Uterus (tissue), 4 donors: Measurements from ENCODE around the gene GSK3A. TPM values are rescaled to one million over a fixed set of nuclear protein-coding genes. Genes with fewer than 3 reads are reported as not detected.

Experiments
- DNase-seq, 2 donors: peaks; one replicate each; pipeline ENCODE4 v3.0.0-alpha.2; 2019 to 2020
- H3K27ac ChIP-seq, 2 donors: fragments of 200-600 bp; sonication (generic); 1 replicate in 1 of 2; 2 replicates in 1 of 2; pipeline ENCODE4 v1.5.1; 2016 to 2018
- H3K27me3 ChIP-seq, 2 donors: fragments of 200-600 bp; sonication (generic); one replicate each; pipeline ENCODE4 v1.5.1; 2018 to 2019; ENCODE audit warnings: control low read depth in 1 of 2
- H3K36me3 ChIP-seq, 2 donors: fragments of 200-600 bp; sonication (generic); one replicate each; pipeline ENCODE4 v1.5.1; 2019; ENCODE audit warnings: control low read depth in 1 of 2
- H3K4me1 ChIP-seq, 2 donors: fragments of 200-600 bp; sonication (generic); one replicate each; pipeline ENCODE4 v1.5.1; 2018 to 2019; ENCODE audit warnings: control low read depth in 1 of 2
- H3K4me3 ChIP-seq, 2 donors: fragments of 200-600 bp; sonication (generic); 1 replicate in 1 of 2; 2 replicates in 1 of 2; pipeline ENCODE4 v1.5.1; 2018 to 2019; ENCODE audit warnings: mild to moderate bottlenecking in 1 of 2
- H3K9me3 ChIP-seq, 2 donors: fragments of 200-600 bp; sonication (generic); one replicate each; pipeline ENCODE4 v1.5.1; 2019; ENCODE audit warnings: control low read depth in 1 of 2
- CTCF ChIP-seq, 4 experiments: fragments of 200-600 bp in 2 of 4; fragments of 450-650 bp in 2 of 4; sonication (generic) in 2 of 4; IDR thresholded peaks; one replicate each; pipeline ENCODE4 v1.5.1; 2016 to 2019; ENCODE audit warnings: antibody characterized with exemption in 4 of 4, mild to moderate bottlenecking in 2 of 4, moderate library complexity in 1 of 4
- POLR2A ChIP-seq, 2 donors: fragments of 450-650 bp; IDR thresholded peaks; one replicate each; pipeline ENCODE4 v1.6.1; 2016; ENCODE audit warnings: antibody characterized with exemption in 2 of 2, mild to moderate bottlenecking in 1 of 2, moderate library complexity in 1 of 2
- intact Hi-C: fragments of 100-400 bp; cut with DNase I; formaldehyde crosslinking; loops from one replicate; pipeline ENCODE4 v1.15.1; 2023; ENCODE audit warnings: low total_unique reads
- total RNA-seq, 4 donors: library from RNA; depleted of rRNA in 3 of 4; stranded (reverse); fragments of >200 nt in 3 of 4; gene quantifications; one replicate each; pipeline versions ENCODE4 v1.1.0 to v1.2.4, GENCODE V29; 2014 to 2023
- donor health status: DM: yes; HTN: yes; CAD: no.

GSK3A gene
- total RNA-seq, 4 donors from 2014 or later: 3.5 to 44.3 (median 34.4) TPM

GRCh38 chr19:42193706-42194105, 48.7 kb downstream of the GSK3A start:
- no peak for TF ChIP-seq CTCF (IDR thresholded peaks at IDR 0.05)
- no peak for TF ChIP-seq POLR2A (IDR thresholded peaks at IDR 0.05)
- H3K27me3 ChIP-seq: no peaks in the 10 kb centered on the region
- no peak overlapping the region for H3K27ac ChIP-seq
- no peaks in the 10 kb centered on the region for H3K36me3 ChIP-seq
- DNase-seq: no peak
- H3K4me1 ChIP-seq: no peaks in the 10 kb centered on the region
- intact Hi-C loops: no loop called here
- H3K9me3 ChIP-seq: no peaks in the 10 kb centered on the region
- H3K4me3 ChIP-seq: no peak overlapping the region

GRCh38 chr19:42193294-42193693, 49.1 kb downstream of the GSK3A start:
- H3K4me3 ChIP-seq: no peak overlapping the region
- H3K27me3 ChIP-seq: no peaks in the 10 kb centered on the region
- intact Hi-C loops: no loop called here
- no peaks in the 10 kb centered on the region for H3K36me3 ChIP-seq
- H3K9me3 ChIP-seq: no peaks in the 10 kb centered on the region
- TF ChIP-seq POLR2A (IDR thresholded peaks at IDR 0.05) (no peak), CTCF (IDR thresholded peaks at IDR 0.05) (no peak)
- no peak for DNase-seq
- no peaks in the 10 kb centered on the region for H3K4me1 ChIP-seq
- H3K27ac ChIP-seq: no peak overlapping the region

- Histone ChIP-seq H3K27ac (no peak overlapping the region), H3K4me3 (no peak overlapping the region), H3K27me3 (no peaks in the 10 kb centered on the region), H3K9me3 (no peaks in the 10 kb centered on the region), H3K36me3 (no peaks in the 10 kb centered on the region), H3K4me1 (no peaks in the 10 kb centered on the region)
- DNase-seq: no peak
- TF ChIP-seq POLR2A (IDR thresholded peaks at IDR 0.05) (no peak), CTCF (IDR thresholded peaks at IDR 0.05) (no peak)
- intact Hi-C loops: no loop called here
Measured at GRCh38 chr19:42191855-42192254, 50.5 kb downstream of the GSK3A start.

GRCh38 chr19:42191330-42191729, 51.1 kb downstream of the GSK3A start:
- Histone ChIP-seq H3K27ac (no peak overlapping the region), H3K27me3 (no peaks in the 10 kb centered on the region), H3K9me3 (no peaks in the 10 kb centered on the region), H3K4me1 (no peaks in the 10 kb centered on the region), H3K36me3 (no peaks in the 10 kb centered on the region), H3K4me3 (no peak overlapping the region)
- intact Hi-C loops: no loop called here
- TF ChIP-seq POLR2A (IDR thresholded peaks at IDR 0.05) (no peak), CTCF (IDR thresholded peaks at IDR 0.05) (no peak)
- DNase-seq: no peak

- DNase-seq: no peak
- intact Hi-C loops: no loop called here
Measured at GRCh38 chr19:42189133-42189532, 53.3 kb downstream of the GSK3A start.

More at GRCh38 chr19:42189133-42189532, 53.3 kb downstream of the GSK3A start:
- Histone ChIP-seq H3K9me3 (no peaks in the 10 kb centered on the region), H3K36me3 (no peaks in the 10 kb centered on the region), H3K4me3 (no peak overlapping the region), H3K27ac (no peak overlapping the region), H3K4me1 (no peaks in the 10 kb centered on the region), H3K27me3 (no peaks in the 10 kb centered on the region)
- TF ChIP-seq CTCF (IDR thresholded peaks at IDR 0.05) (no peak), POLR2A (IDR thresholded peaks at IDR 0.05) (no peak)
